Superior temporal gyrus (tissue), 1 donor: ENCODE measurements around the gene HHLA2.

Source experiments
- DNase-seq: peaks from one replicate; pipeline ENCODE4 v3.0.0-alpha.2; 2016; ENCODE audit errors: extremely low spot score

The HHLA2 gene

GRCh38 chr3:108393128-108393900, 97.0 kb downstream of the HHLA2 start:
- no peak for DNase-seq

GRCh38 chr3:108394016-108394415, 97.7 kb downstream of the HHLA2 start:
- no peak for DNase-seq

- no peak for DNase-seq
Observed at GRCh38 chr3:108394563-108394962, 98.2 kb downstream of the HHLA2 start.

GRCh38 chr3:108396336-108396735, 100.0 kb downstream of the HHLA2 start:
- DNase-seq, result no peak

- no peak for DNase-seq
Observed at GRCh38 chr3:108398510-108398909, 102.2 kb downstream of the HHLA2 start.

- no peak for DNase-seq
Observed at GRCh38 chr3:108401836-108402235, 105.5 kb downstream of the HHLA2 start.

- DNase-seq, result no peak
Observed at GRCh38 chr3:108403198-108403597, 106.8 kb downstream of the HHLA2 start.

- DNase-seq, result no peak
Observed at GRCh38 chr3:108403686-108404345, 107.5 kb downstream of the HHLA2 start.

- DNase-seq, result no peak
Observed at GRCh38 chr3:108404368-108404767, 108.0 kb downstream of the HHLA2 start.

- DNase-seq, result no peak
Observed at GRCh38 chr3:108406063-108406660, 109.8 kb downstream of the HHLA2 start.

GRCh38 chr3:108406661-108407206, 110.4 kb downstream of the HHLA2 start:
- peak; percentile 94 for DNase-seq

GRCh38 chr3:108407886-108408285, 111.5 kb downstream of the HHLA2 start:
- no peak for DNase-seq

- DNase-seq, result no peak
Observed at GRCh38 chr3:108408883-108409799, 112.8 kb downstream of the HHLA2 start.

- DNase-seq, result no peak
Observed at GRCh38 chr3:108409800-108410178, 113.4 kb downstream of the HHLA2 start.

- DNase-seq, result no peak
Observed at GRCh38 chr3:108410531-108410984, 114.2 kb downstream of the HHLA2 start.

GRCh38 chr3:108412121-108412750, 115.9 kb downstream of the HHLA2 start:
- DNase-seq, result no peak

- no peak for DNase-seq
Observed at GRCh38 chr3:108414007-108414406, 117.7 kb downstream of the HHLA2 start.

GRCh38 chr3:108415661-108416060, 119.3 kb downstream of the HHLA2 start:
- no peak for DNase-seq

GRCh38 chr3:108416111-108416869, 119.9 kb downstream of the HHLA2 start:
- no peak for DNase-seq

- no peak for DNase-seq
Observed at GRCh38 chr3:108420926-108421325, 124.6 kb downstream of the HHLA2 start.
